Mesenteric fat pad (tissue), 1 donor: ENCODE results near the gene IL17RD. TPM values are rescaled to one million over a fixed set of nuclear protein-coding genes. Genes with fewer than 3 reads are reported as not detected.

Experiments used
- DNase-seq: peaks from one replicate; pipeline ENCODE4 v3.0.0-alpha.2; 2020; ENCODE audit warnings: low spot score
- total RNA-seq: library from RNA; stranded (reverse); fragmentation: NEBNext Ultra II Directional; extraction: Animal tissue kit (Norgen Biotek cat#: 25700); gene quantifications from one replicate; pipeline ENCODE4 v1.2.1, GENCODE V29; 2021
- donor health status: DM: yes; HTN: yes; CAD: no.

Gene IL17RD
- total RNA-seq, 1 donor from 2014 or later: 3.5 TPM

- DNase-seq: no peak
These were observed 6.1 kb downstream of the IL17RD start for GRCh38 chr3:57158813-57159738.

- no peak for DNase-seq
These were observed 6.8 kb downstream of the IL17RD start for GRCh38 chr3:57158325-57158724.

- DNase-seq: no peak
These were observed 7.6 kb downstream of the IL17RD start for GRCh38 chr3:57157545-57157944.

- no peak for DNase-seq
These were observed 9.9 kb downstream of the IL17RD start for GRCh38 chr3:57155310-57155643.

- DNase-seq: no peak
These were observed 10.5 kb downstream of the IL17RD start for GRCh38 chr3:57154470-57155309.

- no peak for DNase-seq
These were observed 12.7 kb downstream of the IL17RD start for GRCh38 chr3:57152151-57153143.

DNA sequence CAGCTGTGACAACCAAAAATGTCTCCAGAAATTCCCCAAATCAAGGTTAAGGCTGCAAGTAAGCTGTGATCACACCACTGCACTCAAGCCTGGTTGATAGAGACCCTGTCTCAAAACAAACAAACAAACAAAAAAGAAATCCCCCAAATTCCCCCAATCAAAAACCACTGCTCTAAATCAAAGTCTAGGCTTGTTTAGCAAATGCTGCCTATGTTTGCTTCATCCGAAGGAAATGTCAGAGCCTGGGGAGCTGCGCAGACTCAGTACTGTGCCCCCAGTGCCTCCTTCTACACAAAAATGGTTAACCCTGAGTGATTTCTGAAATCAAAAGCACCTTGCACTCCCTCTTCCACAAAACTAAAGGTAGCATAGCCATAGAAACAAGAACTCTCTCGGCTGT, 13.4 kb downstream of the IL17RD start:
- DNase-seq: no peak

- no peak for DNase-seq
These were observed 14.1 kb downstream of the IL17RD start for GRCh38 chr3:57151021-57151449.

DNA sequence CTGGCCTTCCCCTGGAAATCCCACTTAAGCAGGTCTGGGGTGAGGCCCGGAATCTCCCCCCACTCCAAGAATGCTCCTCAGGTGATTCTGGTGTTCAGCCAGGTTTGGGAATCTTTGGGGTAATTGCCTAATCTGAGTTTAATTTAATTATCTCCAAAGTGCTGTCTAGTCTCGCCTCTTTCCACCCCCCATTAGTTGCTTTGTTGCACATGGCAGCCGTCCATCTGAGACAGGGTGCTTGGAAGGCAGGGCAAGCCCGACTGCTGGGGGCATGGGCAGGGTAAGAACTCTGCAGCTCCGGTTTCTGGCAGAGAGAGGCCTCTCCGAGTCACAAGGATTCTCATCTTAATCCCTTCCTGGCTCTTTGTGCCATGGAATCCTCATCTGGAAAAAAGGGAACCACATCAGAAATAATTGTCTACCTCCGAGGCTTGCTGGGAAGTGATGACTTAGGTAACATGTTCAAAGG, 15.0 kb downstream of the IL17RD start:
- no peak for DNase-seq

DNA sequence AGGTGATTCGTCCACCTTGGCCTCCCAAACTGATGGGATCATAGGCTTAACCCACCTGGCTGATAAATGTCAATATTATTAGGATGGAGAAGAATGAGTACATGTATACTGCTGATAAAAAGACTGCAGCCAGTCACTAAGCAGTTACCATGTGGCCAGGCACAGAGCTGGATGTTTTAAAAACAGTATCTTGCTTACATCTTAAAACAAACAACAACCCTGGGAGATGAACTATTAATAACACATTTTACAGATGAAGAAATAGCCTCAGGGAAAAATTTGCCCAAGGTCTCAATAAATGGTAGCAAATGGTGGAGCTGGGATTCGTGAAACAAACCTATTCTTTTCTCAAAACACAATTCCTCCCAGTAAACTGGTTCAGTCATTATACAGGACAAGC, 18.1 kb downstream of the IL17RD start:
- DNase-seq: no peak

DNA sequence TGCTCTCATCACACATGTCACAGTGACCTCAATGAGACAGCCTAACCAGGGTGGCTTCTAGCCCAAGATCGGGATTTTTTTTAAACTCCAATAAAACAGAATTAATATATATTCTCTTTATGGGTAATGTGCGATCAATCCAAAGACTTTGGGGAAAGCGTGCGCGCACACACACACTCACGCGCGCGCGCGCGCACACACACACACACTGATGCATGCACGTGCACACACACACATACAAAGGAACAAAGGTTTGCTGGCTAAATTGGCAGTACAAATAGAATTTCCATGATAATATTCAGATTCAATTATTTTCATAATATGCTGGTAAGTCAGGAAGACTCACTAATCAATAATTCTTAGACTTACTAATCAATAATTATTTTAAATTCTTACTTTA, 19.3 kb downstream of the IL17RD start:
- no peak for DNase-seq

DNA sequence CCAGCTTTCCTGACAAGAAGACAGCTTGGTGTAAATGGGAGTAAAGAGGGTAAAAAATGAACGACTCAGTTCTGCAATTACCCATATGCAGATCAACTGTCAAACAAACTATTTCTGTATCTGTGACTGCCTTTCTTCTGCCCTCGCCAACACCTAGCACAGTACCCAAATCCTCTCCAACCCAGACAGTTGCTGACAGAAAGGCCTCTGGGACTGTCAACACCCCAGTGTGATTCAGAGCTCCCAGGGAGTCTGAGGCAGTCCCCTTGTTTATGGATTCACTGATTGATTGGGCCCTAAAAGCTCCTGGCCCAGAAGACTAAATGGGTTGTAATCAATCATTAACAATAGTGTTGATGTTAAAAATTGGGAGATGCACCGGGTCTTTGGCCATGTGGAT, 20.2 kb downstream of the IL17RD start:
- no peak for DNase-seq

GRCh38 chr3:57143886-57144459, 21.2 kb downstream of the IL17RD start:
- DNase-seq: no peak

DNA sequence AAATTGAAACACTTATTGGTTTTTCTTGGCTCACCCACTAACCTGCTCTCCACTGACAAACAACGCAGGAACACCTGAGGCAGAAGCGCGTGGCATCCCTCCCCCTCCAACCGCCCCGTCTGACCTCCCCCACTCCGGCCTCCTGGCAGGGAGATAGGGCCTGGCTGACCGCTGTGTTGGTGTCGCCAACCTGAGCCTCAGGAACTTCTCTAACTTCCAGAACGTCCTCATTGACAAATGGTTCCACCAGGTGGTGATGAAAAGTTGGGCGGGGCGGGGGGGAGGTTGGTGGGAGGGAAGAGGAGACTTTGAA, 22.8 kb downstream of the IL17RD start:
- DNase-seq: no peak

DNA sequence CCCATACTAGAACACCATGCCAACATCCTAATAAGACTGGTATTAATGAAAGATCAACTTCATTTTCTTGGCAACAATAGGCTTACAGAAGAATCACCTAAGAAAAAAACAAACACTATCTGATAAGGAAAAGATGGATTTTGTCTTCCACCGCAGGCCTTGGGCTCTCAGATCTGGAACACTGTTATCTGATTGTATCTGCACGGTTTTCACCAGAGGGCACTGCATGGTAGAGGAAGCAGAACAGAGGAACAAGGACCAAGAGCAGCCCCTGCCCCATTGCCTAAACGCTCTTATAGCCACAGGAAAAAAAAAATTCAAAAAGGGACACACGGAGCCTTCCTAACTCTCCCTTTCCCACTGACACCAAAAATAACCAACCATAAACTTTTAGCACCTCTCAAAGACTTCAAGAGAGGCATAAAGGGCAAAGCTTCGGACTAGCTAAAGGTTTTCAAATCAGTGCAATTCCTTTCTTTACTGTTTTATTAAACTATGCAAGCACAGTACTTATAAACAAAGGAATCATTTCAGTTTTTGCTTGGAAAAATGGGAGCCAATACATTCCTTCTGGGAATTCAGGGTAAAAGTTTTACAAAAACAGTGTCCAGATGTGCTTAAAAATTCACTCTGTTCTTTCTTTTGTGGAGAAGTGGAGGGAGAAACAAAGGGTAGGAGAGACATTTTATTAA, 23.3 kb downstream of the IL17RD start:
- no peak for DNase-seq

DNA sequence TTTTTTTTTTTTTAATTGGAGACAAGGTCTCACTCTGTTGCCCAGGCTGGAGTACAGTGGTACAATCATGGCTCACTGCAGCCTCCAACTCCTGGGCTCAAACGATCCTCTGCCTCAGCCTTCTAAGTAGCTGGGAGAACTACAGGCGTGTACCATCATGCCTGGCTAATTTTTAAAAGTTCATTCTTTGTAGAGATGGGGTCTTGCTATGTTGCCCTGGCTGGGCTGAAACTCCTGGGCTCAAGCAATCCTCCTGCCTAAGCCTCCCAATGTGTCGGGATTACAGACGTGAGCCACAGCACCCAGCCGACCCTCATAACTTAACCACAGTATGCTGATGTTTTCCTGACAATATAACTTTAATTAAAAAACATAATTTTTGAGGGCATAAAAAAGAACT, 24.3 kb downstream of the IL17RD start:
- no peak for DNase-seq

DNA sequence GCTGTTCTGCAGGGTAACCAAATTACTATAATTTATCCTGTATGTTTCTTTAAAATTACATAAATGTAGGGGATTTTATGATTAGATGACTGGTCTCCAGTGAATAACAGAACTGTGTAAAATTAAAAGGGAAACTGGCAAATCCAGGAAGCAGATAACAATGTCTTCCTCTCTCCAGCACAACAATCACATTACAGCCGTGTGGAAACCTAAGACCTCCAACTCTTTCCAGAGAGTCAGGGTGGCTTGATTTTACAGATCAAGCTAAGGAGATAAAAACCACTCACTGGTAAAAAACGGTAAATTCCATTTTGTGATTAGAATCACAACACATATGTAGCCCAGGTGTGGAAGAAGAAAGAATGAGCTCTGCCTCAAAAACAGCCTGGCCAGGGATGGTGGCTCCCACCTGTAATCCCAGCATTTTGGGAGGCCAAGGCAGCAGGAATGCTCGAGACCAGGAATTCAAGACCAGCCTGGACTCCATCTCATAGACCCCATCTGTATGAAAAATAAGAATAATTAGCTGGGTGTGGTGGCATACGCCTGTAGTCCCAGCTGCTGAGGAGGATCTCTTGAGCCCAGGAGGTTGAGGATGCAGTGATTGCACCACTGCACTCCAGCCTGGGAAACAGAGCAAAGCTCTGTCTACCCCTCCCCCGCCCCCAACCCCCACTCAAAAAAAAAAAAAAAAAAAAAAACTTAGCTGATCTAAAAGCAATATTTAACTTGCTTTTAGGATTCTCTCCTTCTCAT, 29.0 kb downstream of the IL17RD start:
- DNase-seq: no peak

DNA sequence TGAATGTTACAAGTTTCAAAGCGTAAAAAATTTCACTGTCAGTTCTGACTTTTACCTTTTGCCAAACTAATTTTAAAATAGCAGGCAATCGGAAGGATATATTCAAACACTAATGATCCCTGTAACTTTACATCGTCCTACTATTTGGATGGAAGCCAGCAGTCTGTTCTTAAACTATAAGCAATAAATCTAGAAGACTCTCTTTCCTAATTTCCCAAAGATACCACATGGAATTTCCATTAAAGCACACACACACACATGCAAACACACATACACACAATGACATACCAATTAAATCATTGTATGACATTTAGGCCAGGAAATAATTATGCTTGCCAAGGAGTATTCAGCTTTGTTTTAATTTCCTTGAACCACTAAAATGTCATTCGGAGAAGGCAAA, 32.0 kb downstream of the IL17RD start:
- DNase-seq: no peak

GRCh38 chr3:57132674-57133073, 32.5 kb downstream of the IL17RD start:
- no peak for DNase-seq

DNA sequence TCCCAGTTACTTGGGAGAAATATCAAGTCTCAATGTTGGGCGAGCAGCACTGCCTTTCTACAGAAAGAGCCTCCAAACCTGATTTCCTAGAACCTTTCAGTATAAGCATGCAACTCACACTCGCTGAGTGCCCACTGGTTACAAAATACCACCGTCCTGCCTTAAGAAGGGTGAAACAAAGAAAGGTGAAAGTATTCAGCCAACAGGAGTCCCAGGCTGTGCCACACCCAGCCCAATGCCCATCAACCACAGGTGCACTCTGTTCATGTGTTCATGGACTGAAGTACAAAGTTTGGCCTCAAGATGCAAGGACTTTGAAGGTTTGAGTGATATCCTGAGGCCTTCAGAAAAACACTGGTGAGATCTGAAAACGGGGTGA, 34.0 kb downstream of the IL17RD start:
- DNase-seq: no peak
